HG03025 (cell line): ENCODE data around the gene NQO1.
"Not testable (repeated sequence)": the region's sequence is repeated elsewhere in the genome, so short reads cannot be mapped to it uniquely, and the experiment has no call there.

Experiments
- ATAC-seq: cut with Tn5 transposase; IDR thresholded peaks from one replicate; pipeline ENCODE4 v1.9.1; 2021; ENCODE audit warnings: mild to moderate bottlenecking, moderate library complexity; ENCODE audit not compliant: unreplicated experiment, low FRiP score

Gene NQO1

GRCh38 chr16:69726313-69727060 is at the start of gene NQO1:
Gene NQO1, minus strand, starts transcription at chr16:69726560. Its CDS starts 121 bp downstream, at chr16:69726439.
- ATAC-seq, result peak; percentile 89

GRCh38 chr16:69775563-69775962 is 49.2 kb upstream of the NQO1 start:
- no peak for ATAC-seq

GRCh38 chr16:69773260-69773947 is 47.0 kb upstream of the NQO1 start:
- no peak for ATAC-seq

GRCh38 chr16:69771651-69771967 is 45.2 kb upstream of the NQO1 start:
- ATAC-seq, result no peak

GRCh38 chr16:69769404-69769803 is 43.0 kb upstream of the NQO1 start:
- ATAC-seq, result no peak

GRCh38 chr16:69768666-69769065 is 42.3 kb upstream of the NQO1 start:
- ATAC-seq, result no peak

GRCh38 chr16:69767459-69768229 is 41.3 kb upstream of the NQO1 start:
- no peak for ATAC-seq

GRCh38 chr16:69763599-69763942 is 37.2 kb upstream of the NQO1 start:
- ATAC-seq, result no peak

GRCh38 chr16:69762814-69763598 is 36.6 kb upstream of the NQO1 start:
- no peak for ATAC-seq

- ATAC-seq, result peak; percentile 65
These were observed 35.8 kb upstream of the NQO1 start, which contains the start of gene WWP2 for GRCh38 chr16:69761983-69762813. Gene WWP2, plus strand, starts transcription at chr16:69762332. Its CDS starts 24,679 bp downstream, at chr16:69787011.

- not testable (repeated sequence) for ATAC-seq
These were observed 31.0 kb upstream of the NQO1 start for GRCh38 chr16:69757375-69757774.

GRCh38 chr16:69756705-69757104 is 30.3 kb upstream of the NQO1 start:
- ATAC-seq, result no peak

GRCh38 chr16:69754469-69755310 is 28.3 kb upstream of the NQO1 start, which contains the start of gene NOB1:
Gene NOB1, minus strand, starts transcription at chr16:69754926. Its CDS starts 16 bp downstream, at chr16:69754910.
- ATAC-seq, result peak; percentile 80

GRCh38 chr16:69754143-69754468 is 27.7 kb upstream of the NQO1 start:
- ATAC-seq, result no peak

GRCh38 chr16:69748694-69749345 is 22.5 kb upstream of the NQO1 start:
- no peak for ATAC-seq

GRCh38 chr16:69747115-69747514 is 20.8 kb upstream of the NQO1 start:
- no peak for ATAC-seq

- ATAC-seq, result no peak
These were observed 19.6 kb upstream of the NQO1 start for GRCh38 chr16:69745959-69746358.

- ATAC-seq, result no peak
These were observed 18.9 kb upstream of the NQO1 start for GRCh38 chr16:69745232-69745612.
